Right ventricle myocardium inferior (tissue), 1 donor: ENCODE data around the gene KLHL29. TPM values are rescaled to one million over a fixed set of nuclear protein-coding genes. Genes with fewer than 3 reads are reported as not detected.

Experiments used
- ATAC-seq: fragments of 200-7000 bp; cut with Tn5 transposase; one replicate; pipeline ENCODE4 v1.9.1; 2020; ENCODE audit warnings: mild to moderate bottlenecking, moderate library complexity
- DNase-seq: peaks from one replicate; pipeline ENCODE4 v3.0.0; 2021; ENCODE audit errors: missing footprints
- intact Hi-C: fragments of 100-400 bp; cut with DNase I; formaldehyde crosslinking; loops from one replicate; pipeline ENCODE4 v1.11.0; 2022
- total RNA-seq: library from RNA; stranded (reverse); fragmentation: NEBNext Ultra II Directional; extraction: Animal tissue kit (Norgen Biotek cat#: 25700); gene quantifications from one replicate; pipeline ENCODE4 v1.2.1, GENCODE V29; 2021
- donor health status: DM: no; HTN: yes; CAD: no; lungs with severe emphysema.

Gene KLHL29
- total RNA-seq, 1 donor from 2014 or later, result 0.54 TPM

DNA sequence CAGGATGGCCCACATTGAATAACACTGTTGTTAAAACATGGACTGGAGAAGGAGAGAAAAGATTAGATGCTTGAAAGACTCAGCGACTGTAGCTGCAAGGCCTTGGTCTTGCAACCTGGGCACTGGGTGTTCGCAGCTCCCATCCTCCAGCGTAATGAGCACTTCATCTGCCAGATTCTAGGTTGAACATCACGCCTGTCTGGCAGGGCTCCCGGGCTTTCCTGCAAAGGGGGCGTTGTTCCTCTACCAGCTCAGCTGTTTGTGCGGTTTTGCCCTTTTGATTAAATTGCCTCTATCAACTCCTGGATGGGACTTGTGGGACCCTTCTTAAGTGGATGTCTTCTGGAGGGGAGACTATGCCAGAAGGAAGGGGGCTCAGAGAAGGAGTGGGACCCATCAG lies 215.4 kb downstream of the KLHL29 start:
- no peak for DNase-seq
- intact Hi-C loops, result no loop called here
- ATAC-seq, result no peak

DNA sequence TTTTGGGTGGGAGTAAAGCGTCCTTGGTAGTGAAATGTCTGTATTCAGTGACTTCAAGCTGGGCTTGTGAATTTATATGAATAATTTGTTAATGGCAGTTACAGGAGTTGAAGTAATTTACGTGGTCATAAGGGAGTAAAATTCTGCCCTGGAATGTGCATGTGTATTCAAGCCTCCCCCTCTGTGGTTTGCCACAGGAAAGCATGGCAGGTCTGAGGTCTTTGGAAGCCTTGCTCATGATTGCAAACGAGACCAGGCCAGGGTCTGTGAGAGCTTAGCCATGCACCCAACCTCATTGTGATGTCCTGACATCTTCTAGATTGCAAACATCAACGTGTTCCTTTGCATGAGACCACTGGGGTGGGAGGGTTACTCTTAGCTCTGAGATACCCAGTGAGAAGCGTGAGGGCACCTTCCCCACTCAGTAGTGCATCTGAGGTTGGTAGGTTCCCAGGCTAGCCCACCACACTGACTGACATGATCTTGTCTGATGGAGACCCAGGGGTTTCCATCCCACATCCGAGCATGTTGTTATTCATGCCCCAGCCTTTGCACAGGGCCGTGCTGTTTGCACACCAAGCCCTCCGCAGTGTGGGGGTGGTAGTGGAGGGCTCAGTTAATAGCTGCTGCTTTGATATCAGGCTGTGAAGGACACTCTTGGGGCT lies 216.5 kb downstream of the KLHL29 start:
- ATAC-seq (no peak), DNase-seq (no peak)
- intact Hi-C loops, result no loop called here

DNA sequence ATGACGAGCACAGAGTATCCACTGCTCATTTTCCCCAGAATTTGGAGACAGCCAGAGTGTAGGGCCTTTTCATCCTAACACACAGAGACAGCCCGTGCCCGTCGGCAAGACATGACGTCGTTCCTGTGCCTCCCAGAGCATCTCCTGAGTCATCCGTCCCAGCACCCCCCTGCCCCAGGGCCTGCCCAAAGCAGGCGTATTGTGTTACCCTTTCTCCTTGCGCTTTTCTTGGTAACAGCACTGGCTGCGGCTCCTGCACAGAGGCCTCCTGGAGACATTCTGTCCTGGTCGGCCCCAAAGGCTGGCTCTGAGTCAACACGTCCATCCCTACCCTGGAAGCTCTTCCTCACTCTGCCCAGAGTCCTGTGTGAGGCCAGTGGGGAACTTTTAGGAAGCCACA lies 217.1 kb downstream of the KLHL29 start:
- DNase-seq, result no peak
- peak; percentile 40 for ATAC-seq
- intact Hi-C loops, result no loop called here

DNA sequence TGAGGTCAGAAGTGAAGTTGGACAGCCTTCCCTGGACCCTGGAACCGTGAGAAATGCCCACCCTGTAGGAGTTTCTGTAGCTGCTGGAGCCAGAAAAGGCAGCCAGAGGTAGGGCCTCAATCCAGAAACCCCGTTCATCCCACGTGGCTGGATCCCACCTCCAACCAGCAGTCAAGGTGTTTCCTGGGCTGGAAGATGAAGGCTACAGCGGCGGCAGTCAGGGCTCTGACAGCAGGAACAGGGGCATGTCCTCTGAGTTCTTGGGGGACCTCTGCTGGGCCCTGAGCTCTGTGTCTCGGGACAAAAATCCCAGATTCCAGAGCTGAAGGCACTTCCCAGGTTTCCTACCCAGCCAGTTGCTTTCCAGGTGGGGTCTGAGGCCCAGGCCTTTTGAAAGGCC lies 218.2 kb downstream of the KLHL29 start:
- DNase-seq, result no peak
- intact Hi-C loops, result no loop called here
- no peak for ATAC-seq

DNA sequence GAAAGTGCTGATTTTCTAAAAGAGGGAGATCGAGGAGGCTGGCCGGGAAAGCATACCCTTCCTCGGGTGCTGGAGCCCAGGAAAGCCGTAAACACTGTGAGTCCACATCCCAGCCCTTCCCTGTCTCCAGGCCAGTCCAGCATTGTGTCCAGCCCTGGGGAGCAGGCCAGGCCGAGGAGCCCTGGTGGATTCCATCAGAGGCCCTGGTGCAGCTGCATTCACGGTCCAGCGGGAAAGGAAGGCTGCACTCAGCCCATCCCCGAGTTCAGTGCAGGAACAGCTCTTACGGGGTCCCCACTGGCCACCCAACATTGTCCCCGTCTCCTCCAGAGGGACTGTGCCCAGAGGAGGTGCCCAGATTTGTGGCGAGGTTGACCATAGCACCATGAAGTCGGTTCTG lies 218.6 kb downstream of the KLHL29 start:
- DNase-seq, result no peak
- intact Hi-C loops, result no loop called here
- ATAC-seq, result peak; percentile 38

DNA sequence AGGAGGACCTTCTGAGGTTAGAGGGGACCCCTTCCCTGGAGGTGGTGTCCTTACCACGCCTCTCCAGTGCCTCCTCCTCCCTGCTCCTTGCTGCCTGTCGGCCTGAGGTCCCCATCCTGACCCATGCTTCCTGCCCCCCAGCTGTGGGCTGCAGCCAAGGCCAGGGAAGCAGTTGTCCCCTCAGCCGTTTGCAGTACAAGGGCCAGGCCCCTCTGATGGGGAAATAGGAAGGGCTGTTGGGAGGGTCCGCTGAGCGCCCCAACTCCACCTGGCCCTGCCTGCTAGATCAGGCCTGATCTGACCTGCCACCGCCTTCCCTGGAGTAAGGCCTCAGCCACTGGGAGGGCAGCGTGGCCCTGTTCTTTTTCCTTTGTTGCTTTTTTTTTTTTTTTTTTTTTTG lies 219.8 kb downstream of the KLHL29 start:
- intact Hi-C loops, result no loop called here
- no peak for ATAC-seq
- no peak for DNase-seq

DNA sequence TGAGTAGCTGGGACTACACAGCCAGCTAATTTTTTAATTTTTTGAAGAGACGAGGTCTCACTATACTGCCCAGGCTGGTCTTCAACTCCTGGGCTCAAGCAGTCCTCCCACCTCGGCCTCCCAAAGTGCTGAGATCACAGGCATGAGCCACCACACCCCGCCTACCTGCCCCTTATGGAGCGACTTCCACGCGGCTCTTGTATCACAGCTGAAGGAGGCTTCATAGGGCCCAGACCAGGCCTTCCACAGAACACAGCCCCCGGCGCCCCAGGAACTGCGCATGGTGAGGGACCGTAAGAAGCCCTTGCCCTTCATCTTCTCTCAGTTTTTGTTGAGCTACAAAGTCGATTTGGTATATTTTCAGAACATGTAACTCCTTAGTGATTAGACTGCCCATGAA lies 220.3 kb downstream of the KLHL29 start:
- ATAC-seq (no peak), DNase-seq (no peak)
- intact Hi-C loops, result no loop called here

DNA sequence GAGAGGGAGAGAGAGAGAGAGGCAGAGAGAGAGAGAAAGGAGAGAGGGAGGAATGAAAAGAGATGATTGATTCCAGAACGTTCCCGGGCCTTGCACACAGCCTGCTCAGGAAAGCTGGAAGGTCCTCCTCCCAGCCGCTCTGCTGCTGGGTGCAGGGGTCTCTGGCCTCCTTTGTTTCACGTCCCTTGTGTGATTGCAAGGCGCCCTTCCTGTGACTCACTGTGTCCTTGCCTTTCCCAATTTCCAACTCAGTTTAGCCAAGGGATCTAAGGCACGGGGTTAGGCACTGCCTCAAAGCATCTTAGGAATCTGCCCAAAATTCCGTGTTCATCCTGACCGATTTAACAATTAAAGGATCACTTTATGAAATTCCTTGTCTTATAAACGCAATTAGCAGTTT lies 221.2 kb downstream of the KLHL29 start:
- DNase-seq (no peak), ATAC-seq (no peak)
- intact Hi-C loops, result no loop called here

DNA sequence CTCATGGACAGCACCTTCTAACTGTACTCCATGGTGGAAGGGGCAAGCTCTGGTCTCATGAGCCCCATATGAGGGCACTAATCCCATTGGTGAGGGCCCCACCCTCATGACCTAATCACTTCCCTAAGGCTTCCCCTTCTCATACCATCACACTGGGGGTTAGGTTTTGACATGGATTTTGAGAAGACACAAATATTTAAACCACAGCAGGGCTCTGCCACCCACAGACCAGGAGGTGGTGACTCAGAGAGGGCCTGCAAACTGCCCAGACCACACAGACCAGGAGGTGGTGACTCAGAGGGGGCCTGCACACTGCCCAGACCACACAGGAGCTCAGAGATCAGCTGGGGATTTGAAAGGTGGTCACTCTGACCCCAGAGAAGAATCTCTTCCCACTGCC lies 222.0 kb downstream of the KLHL29 start:
- intact Hi-C loops, result no loop called here
- no peak for ATAC-seq
- no peak for DNase-seq

DNA sequence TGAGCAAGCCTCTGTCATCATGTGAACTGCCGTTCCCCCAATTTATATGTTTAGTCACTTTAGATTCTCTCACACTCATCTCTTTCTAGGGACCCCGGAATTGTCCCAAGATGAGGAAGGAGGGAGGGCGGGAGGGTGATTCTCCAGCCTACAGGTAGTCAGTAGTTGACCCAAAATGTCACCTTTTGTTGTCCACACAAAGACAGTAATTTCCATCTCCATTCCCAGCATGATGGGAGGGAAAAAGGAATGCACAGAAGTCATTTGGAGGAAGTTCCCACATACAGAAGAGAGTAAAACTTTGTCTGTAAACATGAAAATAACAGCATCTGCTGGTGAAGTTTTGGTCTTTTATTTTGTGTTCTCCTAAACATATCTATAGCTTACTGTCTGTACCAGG lies 222.9 kb downstream of the KLHL29 start:
- intact Hi-C loops, result no loop called here
- no peak for ATAC-seq
- DNase-seq, result no peak

DNA sequence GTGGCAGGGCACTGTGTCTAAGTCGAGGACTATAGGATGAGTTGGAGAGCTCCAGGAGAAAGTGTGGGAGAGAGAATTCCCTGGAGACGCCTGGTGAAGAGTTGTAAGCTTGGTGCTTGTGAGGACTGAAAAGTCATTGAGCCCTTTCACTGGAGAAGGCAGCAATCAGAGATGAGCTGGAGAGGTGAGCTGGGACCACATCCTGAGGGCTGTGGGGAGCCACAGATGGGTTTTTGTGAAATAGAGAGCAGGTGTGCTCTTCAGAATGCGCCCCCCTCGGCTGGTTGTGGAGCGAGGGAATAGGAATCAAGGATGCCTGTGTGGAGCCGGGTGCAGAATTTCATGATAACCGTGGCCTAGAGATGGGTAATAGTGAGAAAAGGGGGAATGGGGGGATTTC lies 224.3 kb downstream of the KLHL29 start:
- ATAC-seq, result no peak
- no peak for DNase-seq
- intact Hi-C loops, result no loop called here

DNA sequence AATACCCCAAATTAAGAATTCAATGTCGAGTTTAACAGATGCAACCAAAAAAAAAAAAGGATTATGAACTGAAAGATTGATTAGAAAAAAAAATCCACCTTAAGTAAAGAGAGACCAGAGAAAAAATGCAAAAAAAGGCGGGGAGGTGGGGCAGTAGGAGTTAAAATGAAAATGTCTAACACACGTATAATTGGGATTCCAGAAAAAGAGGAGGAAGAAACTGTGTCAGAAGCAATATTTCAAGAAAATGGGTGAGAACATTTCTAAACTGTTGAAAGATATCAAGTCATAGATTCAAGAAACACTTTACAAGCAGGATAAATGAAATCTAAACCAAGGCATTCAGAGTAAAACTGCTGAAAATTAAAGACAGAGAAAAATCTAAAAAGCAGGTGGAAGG lies 226.9 kb downstream of the KLHL29 start:
- DNase-seq (no peak), ATAC-seq (no peak)
- intact Hi-C loops, result no loop called here

DNA sequence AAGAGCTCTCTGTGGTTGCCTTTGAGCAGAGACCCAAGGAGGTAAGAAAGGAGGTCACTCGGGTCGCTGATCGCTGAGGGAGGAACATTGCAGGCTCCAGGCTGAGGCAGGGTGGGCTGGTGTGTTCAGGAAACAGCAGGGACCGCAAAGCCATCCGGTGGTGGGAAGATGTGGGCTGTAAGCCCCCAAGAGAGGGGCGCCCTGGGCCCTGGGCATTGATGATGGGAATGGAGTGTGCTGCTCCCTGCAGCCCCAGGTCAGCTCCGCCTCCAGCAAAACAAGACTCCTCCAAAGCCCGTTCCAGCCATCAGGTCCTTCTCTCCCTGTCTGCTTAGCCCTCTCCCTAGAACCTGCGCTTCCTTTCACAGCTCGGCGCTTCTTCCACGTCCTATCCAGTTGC lies 229.7 kb downstream of the KLHL29 start:
- intact Hi-C loops, result no loop called here
- DNase-seq, result peak; percentile 27

DNA sequence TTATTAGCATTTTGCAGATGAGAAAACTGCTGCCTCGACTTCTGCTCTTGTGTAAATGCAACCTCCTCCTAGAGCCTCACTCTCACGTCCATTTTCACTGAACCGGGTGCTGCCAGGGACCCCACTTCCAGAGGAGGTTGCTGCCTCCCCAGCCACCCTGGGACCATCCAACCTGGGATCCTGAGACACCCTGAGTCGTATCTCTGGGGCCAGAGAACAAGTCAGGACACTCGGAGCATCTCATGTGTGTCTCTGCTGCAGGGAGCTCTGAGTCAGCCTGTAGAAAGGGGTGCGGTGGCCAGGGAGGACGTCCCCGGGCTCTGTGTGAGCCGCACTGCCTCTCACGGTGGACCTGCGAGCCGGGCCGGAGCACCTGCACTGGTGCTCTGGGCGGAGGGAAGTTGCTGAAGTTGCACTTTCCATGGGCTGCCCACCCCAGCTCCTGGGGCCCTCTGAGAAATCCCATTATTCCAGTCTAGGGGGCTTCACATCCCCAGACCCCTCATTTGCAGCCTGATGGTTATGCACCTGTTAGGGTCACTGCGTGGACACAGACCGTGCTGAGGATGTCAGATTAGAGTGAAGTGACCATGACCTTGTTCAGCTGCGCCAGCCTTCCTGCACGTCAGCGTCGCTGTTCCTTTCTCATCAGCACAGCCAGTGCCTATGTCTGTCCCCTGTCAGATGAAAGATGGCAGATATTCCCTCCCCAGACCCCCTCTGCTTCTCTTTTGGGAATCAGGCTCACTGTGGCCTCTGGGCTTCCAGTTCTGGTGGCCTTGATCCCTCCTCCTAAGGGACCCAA lies 230.4 kb downstream of the KLHL29 start:
- intact Hi-C loops, result no loop called here
- peak; percentile 48 for DNase-seq
- no peak for ATAC-seq

More for the DNA sequence above, 229.7 kb downstream of the KLHL29 start:
- ATAC-seq, result no peak

DNA sequence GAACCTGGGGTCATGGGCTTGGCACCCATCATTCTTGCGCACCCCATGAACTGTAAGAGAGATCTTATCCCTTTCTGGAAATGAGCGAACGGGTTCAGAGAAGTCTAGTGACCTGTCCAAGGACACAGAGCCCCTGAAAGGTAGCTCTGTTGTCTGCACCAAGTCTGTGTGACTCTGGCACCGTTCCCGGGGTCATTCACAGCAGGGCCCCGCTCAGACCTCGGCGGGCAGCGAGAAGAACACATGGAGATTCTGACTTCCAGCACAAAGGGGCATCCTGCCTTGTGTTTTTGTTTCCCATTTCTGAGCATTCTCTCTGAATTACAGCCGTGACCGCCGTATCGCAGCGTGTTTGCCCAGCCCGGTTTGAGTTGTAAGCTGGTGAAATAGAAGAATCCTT lies 231.7 kb downstream of the KLHL29 start:
- intact Hi-C loops, result no loop called here
- peak; percentile 64 for DNase-seq

DNA sequence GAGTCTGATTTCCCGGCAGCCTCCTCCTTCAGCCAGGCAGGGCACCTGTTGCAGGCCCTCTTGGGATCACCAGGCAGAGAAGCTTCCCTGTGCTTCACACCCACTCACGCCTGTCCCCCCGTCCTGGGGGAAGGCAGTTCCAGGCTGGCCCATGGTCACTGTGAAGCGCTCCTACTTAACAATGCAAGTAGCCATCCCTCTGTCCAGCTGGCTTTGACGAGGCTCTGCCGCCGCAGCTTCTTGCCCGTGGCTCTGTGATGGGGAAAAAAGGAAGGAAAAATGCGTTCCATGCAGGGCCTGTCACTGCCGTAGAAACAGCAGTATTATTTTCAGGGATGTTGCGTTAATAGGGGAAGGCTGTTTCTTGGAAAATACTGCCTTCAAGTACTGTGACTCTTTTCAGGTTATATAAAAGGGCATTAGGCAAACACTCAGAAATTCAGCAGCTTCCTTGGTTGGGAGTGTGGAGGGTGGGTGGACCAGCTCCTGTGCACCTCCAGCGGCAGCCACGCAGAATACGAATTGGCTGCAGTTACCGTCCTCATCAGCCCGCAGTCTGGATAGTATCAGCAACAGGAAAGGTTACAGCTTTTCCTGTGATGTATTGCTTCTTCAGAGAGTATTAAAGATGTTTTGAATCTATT lies 232.3 kb downstream of the KLHL29 start:
- ATAC-seq (peak; percentile 84), DNase-seq (peak; percentile 69)
- intact Hi-C loops, result no loop called here

More for the DNA sequence above, 231.7 kb downstream of the KLHL29 start:
- ATAC-seq, result no peak

DNA sequence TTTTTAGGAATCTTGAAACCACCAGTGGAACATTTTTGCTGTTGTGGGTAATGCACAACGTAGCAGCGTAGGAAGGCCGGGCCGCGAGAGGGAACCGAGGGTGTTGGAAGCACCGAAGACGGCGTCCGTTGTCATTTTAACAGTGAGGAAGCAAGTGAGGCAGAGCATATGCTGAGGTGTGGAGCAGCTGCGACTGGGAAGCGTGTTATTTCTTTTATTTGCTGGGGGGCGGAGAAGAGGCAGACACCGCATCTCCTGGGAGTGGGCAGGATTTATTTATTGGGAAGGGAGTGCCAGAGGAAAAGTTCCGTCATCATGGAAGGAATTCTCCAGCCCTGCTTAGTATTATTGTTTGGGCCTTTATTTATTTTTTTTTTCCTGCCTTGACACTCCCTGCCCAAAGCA lies 232.8 kb downstream of the KLHL29 start:
- intact Hi-C loops, result no loop called here
- DNase-seq, result peak; percentile 64

DNA sequence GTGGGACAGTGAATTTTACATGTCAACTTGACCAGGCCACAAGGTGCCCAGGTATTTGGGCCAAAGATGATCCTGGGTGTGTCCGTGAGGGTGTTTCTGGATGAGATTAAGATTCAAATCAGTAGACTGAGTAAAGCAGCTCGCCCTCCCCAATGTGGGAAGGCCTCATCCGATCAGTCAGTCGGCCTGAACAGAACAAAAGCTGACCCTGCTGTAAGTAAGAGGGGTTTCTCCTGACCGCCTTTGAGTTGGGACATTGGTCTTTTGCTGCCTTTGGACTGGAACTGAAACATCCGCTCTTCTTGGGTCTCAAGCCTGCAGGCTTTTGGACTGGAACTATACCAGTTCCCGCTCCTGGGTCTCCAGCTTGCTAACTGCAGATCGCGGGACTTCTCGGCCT lies 233.3 kb downstream of the KLHL29 start:
- ATAC-seq, result no peak
- DNase-seq, result peak; percentile 56
- intact Hi-C loops, result no loop called here

More for the DNA sequence above, 232.8 kb downstream of the KLHL29 start:
- ATAC-seq, result peak; percentile 36

DNA sequence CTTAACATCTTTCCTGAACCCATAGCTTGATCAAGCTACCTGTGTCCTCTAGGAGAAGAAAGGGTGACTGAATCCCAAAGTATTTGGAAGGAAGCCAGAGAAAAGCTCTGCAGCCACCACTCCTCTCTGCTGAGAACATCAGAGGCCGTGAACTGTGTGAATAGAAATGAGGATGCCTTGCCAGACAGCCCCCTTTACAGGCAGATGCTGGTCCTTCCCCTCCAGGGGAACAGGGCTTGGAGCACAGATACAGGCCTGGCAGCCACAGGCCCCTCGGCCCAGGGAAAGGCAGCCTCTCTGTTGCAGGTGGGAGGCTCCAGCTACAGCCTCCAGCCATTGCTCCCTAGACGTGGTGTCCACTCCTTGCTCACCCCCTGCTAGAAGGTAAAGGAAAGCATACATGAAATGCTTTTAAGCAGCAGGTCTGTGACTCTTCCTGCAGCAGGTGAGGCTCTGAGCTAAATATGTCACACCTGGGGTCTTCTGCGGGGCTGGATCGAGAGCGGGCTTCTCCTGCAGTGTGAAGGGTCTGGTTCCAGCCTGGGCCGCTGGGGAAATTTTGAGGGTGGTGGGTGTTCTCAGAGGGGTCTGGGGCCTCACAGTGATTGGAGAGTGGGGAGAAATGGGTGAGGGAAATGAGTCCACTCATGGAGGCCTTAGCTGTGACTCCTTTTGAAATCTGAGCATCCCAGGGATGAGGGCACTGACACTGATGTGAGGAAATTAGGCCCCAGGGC lies 234.0 kb downstream of the KLHL29 start:
- DNase-seq (no peak), ATAC-seq (no peak)
- intact Hi-C loops, result no loop called here
